Measurements from ENCODE around the gene VAMP3.

The VAMP3 gene

GRCh38 chr1:7805460-7805859 is 34.4 kb downstream of the VAMP3 start:
- Histone ChIP-seq H2AFZ (ENCODE audit: low read depth, low read length) (no peak overlapping the region), H3K27me3 (ENCODE audit: insufficient read depth, low read length) (no peaks in the 10 kb centered on the region), H3K9me3 (ENCODE audit: low read length) (no peaks in the 10 kb centered on the region), H3K36me3 (ENCODE audit: insufficient read depth, low read length) (no peaks in the 10 kb centered on the region), H3K4me1 (ENCODE audit: insufficient read depth, low read length) (peaks cover 4% of the 10 kb centered on the region), H3K4me3 (ENCODE audit: low read length) (no peak overlapping the region)

DNA sequence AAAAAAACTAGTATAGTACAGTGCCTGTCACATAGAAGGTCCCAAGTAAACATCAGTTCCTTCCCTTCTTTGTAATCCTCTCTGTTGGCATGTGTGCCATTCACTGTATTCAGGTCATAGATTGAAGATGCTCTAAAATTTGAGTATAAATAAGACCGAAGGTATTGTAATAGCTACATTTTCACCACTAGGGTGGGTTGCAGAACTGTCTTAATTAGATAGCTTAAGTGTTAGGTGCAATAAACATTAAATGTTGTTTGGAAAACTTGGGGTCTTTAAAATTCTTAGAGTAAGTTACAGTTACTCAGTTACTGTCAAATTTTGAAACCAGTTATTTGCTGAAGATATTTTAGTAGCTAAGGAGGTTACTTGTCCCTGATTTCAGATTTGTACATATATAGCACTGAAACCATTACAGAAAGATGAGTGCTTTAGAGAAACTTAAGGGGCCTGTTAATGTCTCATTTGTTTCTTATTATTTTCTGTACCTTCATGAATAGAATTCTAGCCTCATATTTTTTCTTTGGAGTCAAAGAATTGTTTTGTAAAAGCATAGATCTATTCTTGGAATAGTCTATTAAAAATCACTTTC is 37.3 kb downstream of the VAMP3 start:
- Histone ChIP-seq H3K9me3 (ENCODE audit: low read length) (peaks cover 4% of the 10 kb centered on the region), H2AFZ (ENCODE audit: low read depth, low read length) (no peak overlapping the region), H3K27me3 (ENCODE audit: insufficient read depth, low read length) (no peaks in the 10 kb centered on the region), H3K4me1 (ENCODE audit: insufficient read depth, low read length) (peaks cover 4% of the 10 kb centered on the region), H3K36me3 (ENCODE audit: insufficient read depth, low read length) (no peaks in the 10 kb centered on the region), H3K4me3 (ENCODE audit: low read length) (no peak overlapping the region)

GRCh38 chr1:7809742-7810141 is 38.6 kb downstream of the VAMP3 start:
- H2AFZ ChIP-seq (ENCODE audit: low read depth, low read length): no peak overlapping the region
- H3K4me1 ChIP-seq (ENCODE audit: insufficient read depth, low read length): peaks cover 4% of the 10 kb centered on the region
- no peak overlapping the region for H3K4me3 ChIP-seq (ENCODE audit: low read length)
- H3K27me3 ChIP-seq (ENCODE audit: insufficient read depth, low read length): no peaks in the 10 kb centered on the region
- peaks cover 7% of the 10 kb centered on the region for H3K9me3 ChIP-seq (ENCODE audit: low read length)
- H3K36me3 ChIP-seq (ENCODE audit: insufficient read depth, low read length): no peaks in the 10 kb centered on the region

GRCh38 chr1:7810395-7810794 is 39.3 kb downstream of the VAMP3 start:
- Histone ChIP-seq H2AFZ (ENCODE audit: low read depth, low read length) (no peak overlapping the region), H3K27me3 (ENCODE audit: insufficient read depth, low read length) (no peaks in the 10 kb centered on the region), H3K36me3 (ENCODE audit: insufficient read depth, low read length) (no peaks in the 10 kb centered on the region), H3K4me1 (ENCODE audit: insufficient read depth, low read length) (peaks cover 4% of the 10 kb centered on the region), H3K9me3 (ENCODE audit: low read length) (peaks cover 7% of the 10 kb centered on the region), H3K4me3 (ENCODE audit: low read length) (no peak overlapping the region)

DNA sequence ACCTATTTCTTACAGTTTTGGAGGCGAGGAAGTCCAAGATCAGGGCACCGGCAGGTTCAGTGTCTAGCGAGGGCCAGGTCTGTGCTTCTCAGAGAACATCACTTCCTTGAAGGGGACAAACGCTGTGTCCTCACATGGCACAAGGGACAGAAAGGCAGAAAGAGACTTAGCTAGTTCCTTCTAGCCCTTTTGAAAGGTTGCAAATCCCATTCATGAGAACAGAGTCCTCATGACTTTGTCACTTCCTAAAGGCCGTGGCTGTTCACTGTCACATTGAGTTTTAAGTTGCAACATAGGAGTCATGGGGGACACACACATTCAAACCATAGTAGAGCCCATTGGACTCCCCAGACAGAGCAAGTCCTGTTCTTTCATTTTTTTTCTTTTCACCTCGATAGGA is 40.4 kb downstream of the VAMP3 start:
- H3K9me3 ChIP-seq (ENCODE audit: low read length): peaks cover 7% of the 10 kb centered on the region
- H3K36me3 ChIP-seq (ENCODE audit: insufficient read depth, low read length): no peaks in the 10 kb centered on the region
- H3K27me3 ChIP-seq (ENCODE audit: insufficient read depth, low read length): no peaks in the 10 kb centered on the region
- no peak overlapping the region for H2AFZ ChIP-seq (ENCODE audit: low read depth, low read length)
- H3K4me3 ChIP-seq (ENCODE audit: low read length): no peak overlapping the region
- peaks cover 4% of the 10 kb centered on the region for H3K4me1 ChIP-seq (ENCODE audit: insufficient read depth, low read length)

- no peaks in the 10 kb centered on the region for H3K27me3 ChIP-seq (ENCODE audit: insufficient read depth, low read length)
- peaks cover 3% of the 10 kb centered on the region for H3K4me1 ChIP-seq (ENCODE audit: insufficient read depth, low read length)
- no peaks in the 10 kb centered on the region for H3K36me3 ChIP-seq (ENCODE audit: insufficient read depth, low read length)
- H3K9me3 ChIP-seq (ENCODE audit: low read length): peaks cover 7% of the 10 kb centered on the region
- H3K4me3 ChIP-seq (ENCODE audit: low read length): no peak overlapping the region
- no peak overlapping the region for H2AFZ ChIP-seq (ENCODE audit: low read depth, low read length)
Measured at GRCh38 chr1:7813677-7814373, 42.7 kb downstream of the VAMP3 start.

DNA sequence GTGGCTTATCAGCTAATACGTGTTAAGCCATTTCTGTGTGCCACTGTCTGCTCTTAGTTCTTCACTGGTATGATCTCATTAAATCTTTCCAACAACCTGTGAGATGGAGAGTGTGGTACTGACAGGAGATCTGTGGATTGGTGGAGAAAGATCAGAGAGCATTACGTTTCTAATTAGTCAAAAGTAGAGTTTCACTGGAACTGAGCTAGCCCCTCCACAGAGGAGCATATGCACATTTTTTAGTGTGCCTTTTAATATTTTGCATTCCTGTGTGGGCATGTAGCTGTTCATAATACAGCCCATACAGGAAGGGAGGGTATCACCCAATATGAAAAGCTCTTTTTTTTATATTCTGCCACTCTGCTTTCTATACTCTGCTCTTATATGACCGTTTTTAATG is 50.2 kb downstream of the VAMP3 start:
- H3K27me3 ChIP-seq (ENCODE audit: insufficient read depth, low read length): no peaks in the 10 kb centered on the region
- peaks cover 4% of the 10 kb centered on the region for H3K36me3 ChIP-seq (ENCODE audit: insufficient read depth, low read length)
- no peaks in the 10 kb centered on the region for H3K4me1 ChIP-seq (ENCODE audit: insufficient read depth, low read length)
- no peak overlapping the region for H2AFZ ChIP-seq (ENCODE audit: low read depth, low read length)
- no peaks in the 10 kb centered on the region for H3K9me3 ChIP-seq (ENCODE audit: low read length)
- no peak overlapping the region for H3K4me3 ChIP-seq (ENCODE audit: low read length)

GRCh38 chr1:7824701-7825100 is 53.6 kb downstream of the VAMP3 start:
- no peaks in the 10 kb centered on the region for H3K4me1 ChIP-seq (ENCODE audit: insufficient read depth, low read length)
- H3K27me3 ChIP-seq (ENCODE audit: insufficient read depth, low read length): no peaks in the 10 kb centered on the region
- H2AFZ ChIP-seq (ENCODE audit: low read depth, low read length): no peak overlapping the region
- no peak overlapping the region for H3K4me3 ChIP-seq (ENCODE audit: low read length)
- H3K9me3 ChIP-seq (ENCODE audit: low read length): no peaks in the 10 kb centered on the region
- H3K36me3 ChIP-seq (ENCODE audit: insufficient read depth, low read length): peaks cover 14% of the 10 kb centered on the region

GRCh38 chr1:7826363-7826762 is 55.3 kb downstream of the VAMP3 start:
- H3K4me3 ChIP-seq (ENCODE audit: low read length): no peak overlapping the region
- H3K27me3 ChIP-seq (ENCODE audit: insufficient read depth, low read length): no peaks in the 10 kb centered on the region
- H2AFZ ChIP-seq (ENCODE audit: low read depth, low read length): no peak overlapping the region
- peaks cover 10% of the 10 kb centered on the region for H3K36me3 ChIP-seq (ENCODE audit: insufficient read depth, low read length)
- no peaks in the 10 kb centered on the region for H3K9me3 ChIP-seq (ENCODE audit: low read length)
- no peaks in the 10 kb centered on the region for H3K4me1 ChIP-seq (ENCODE audit: insufficient read depth, low read length)

DNA sequence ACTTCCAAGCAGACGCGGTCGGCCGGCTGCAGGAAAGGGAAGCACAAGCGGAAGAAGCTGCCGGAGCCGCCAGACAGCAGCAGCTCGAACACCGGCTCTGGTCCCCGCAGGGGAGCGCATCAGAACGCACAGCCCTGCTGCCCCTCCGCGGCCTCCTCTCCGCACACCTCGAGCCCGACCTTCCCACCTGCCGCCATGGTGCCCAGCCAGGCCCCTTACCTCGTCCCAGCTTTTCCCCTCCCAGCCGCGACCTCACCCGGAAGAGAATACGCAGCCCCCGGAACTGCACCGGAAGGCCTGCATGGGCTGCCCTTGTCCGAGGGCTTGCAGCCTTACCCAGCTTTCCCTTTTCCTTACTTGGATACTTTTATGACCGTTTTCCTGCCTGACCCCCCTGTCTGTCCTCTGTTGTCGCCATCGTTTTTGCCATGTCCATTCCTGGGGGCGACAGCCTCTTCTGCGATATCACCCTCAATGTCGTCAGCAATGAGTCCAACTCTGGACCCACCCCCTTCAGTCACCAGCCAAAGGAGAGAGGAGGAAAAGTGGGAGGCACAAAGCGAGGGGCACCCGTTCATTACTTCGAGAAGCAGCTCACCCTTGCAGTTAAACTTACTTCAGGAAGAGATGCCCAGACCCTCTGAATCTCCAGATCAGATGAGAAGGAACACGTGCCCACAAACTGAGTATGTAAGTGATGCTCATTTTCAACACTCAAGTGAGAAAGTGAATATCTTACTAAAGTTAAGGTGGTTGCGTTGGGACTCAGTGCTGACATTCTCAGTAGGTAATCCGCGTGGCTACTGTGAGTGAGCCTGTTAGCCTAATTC is 56.2 kb downstream of the VAMP3 start:
- Histone ChIP-seq H3K4me1 (ENCODE audit: insufficient read depth, low read length) (no peaks in the 10 kb centered on the region), H2AFZ (ENCODE audit: low read depth, low read length) (no peak overlapping the region), H3K36me3 (ENCODE audit: insufficient read depth, low read length) (peaks cover 10% of the 10 kb centered on the region), H3K27me3 (ENCODE audit: insufficient read depth, low read length) (no peaks in the 10 kb centered on the region), H3K4me3 (ENCODE audit: low read length) (no peak overlapping the region), H3K9me3 (ENCODE audit: low read length) (no peaks in the 10 kb centered on the region)
